ENCODE measurements around the gene GRK1. TPM values are rescaled to one million over a fixed set of nuclear protein-coding genes. Genes with fewer than 3 reads are reported as not detected.
A peak's percentile ranks its signal among the peaks of the same experiment; 100 is the strongest.

GRK1 gene
- total and polyA plus RNA-seq, 10 donors: not detected

DNA sequence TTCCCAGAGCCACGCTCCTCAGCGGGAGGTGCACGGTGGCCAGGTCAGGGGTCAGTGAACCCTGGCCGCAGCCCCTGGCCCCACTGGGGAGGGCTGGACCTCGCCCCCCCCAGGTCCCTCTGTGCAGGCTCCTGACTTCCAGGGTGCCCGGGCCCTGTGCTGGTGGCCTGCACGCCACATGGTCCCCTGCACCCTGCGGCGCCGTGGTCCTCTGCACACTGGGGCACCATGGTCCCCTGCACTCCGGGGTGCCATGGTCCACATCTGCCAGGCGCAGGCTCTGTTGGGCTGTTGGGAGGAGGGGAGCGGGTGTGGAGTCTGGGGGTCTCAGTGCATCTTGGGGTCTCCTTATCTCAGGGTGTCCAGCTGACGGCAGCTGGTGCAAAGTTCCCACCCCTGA lies 68.7 kb downstream of the GRK1 start:
- no peak overlapping the region for H3K27ac ChIP-seq
- no peaks in the 10 kb centered on the region for H3K36me3 ChIP-seq
- WGBS, 5 donors: 88 to 94% (median 90%) methylated on average over 3 to 14 of the region's 14 CpGs
- no peaks in the 10 kb centered on the region for H3K9me3 ChIP-seq
- peaks cover 0 to 12% (median 0%) of the 10 kb centered on the region in 6 donors for H3K4me1 ChIP-seq
- TF ChIP-seq, protein P1, sequence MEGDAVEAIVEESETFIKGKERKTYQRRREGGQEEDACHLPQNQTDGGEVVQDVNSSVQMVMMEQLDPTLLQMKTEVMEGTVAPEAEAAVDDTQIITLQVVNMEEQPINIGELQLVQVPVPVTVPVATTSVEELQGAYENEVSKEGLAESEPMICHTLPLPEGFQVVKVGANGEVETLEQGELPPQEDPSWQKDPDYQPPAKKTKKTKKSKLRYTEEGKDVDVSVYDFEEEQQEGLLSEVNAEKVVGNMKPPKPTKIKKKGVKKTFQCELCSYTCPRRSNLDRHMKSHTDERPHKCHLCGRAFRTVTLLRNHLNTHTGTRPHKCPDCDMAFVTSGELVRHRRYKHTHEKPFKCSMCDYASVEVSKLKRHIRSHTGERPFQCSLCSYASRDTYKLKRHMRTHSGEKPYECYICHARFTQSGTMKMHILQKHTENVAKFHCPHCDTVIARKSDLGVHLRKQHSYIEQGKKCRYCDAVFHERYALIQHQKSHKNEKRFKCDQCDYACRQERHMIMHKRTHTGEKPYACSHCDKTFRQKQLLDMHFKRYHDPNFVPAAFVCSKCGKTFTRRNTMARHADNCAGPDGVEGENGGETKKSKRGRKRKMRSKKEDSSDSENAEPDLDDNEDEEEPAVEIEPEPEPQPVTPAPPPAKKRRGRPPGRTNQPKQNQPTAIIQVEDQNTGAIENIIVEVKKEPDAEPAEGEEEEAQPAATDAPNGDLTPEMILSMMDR (IDR thresholded peaks at IDR 0.05 in 8 of 11, conservative IDR thresholded peaks at IDR 0.05 in 3 of 11): no peak
- TF ChIP-seq POLR2A (IDR thresholded peaks at IDR 0.05) (no peak), POLR2AphosphoS5 (IDR thresholded peaks at IDR 0.05) (no peak)
- intact Hi-C loops (cut with DNase I; ENCODE audit: low total_unique reads): no loop called here
- H3K4me3 ChIP-seq: no peak overlapping the region
- H3K27me3 ChIP-seq (replicated peaks in 1 of 7): peaks cover 0 to 48% (median 13%) of the 10 kb centered on the region in 7 donors
- peak; percentile 58 for DNase-seq

DNA sequence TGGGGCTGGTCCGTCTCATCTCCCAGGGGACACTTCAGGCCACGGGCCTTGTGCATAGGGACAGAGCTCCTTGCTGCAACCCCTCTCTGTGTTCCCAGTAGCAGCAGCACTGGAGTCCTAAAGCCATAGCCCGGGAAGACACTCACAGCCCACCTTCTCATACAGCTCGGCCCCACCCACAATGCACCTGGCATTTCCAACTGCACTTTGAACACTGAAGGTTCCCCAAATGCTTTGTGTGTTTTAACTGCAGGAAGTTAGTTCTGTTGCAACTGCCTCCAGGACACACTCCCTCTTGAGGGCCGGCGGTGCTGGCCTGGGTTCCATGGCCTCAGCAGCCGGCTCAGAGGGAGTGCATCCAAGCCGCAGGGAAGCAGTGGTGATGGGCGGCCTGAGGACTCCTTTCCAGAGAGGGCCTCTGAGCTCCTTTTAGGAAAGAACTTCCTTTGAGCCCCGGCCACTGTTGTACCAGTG lies 69.3 kb downstream of the GRK1 start:
- H3K27ac ChIP-seq: no peak overlapping the region
- H3K4me3 ChIP-seq: no peak overlapping the region
- TF ChIP-seq POLR2AphosphoS5 (IDR thresholded peaks at IDR 0.05): no peak
- no peak for TF ChIP-seq POLR2A (IDR thresholded peaks at IDR 0.05)
- TF ChIP-seq, protein P1 (IDR thresholded peaks at IDR 0.05 in 8 of 11, conservative IDR thresholded peaks at IDR 0.05 in 3 of 11): no peak
- intact Hi-C loops (cut with DNase I; ENCODE audit: low total_unique reads): no loop called here
- WGBS, 5 donors: 39 to 60% (median 50%) methylated on average over 2 to 10 of the region's 10 CpGs
- peaks cover 0 to 48% (median 13%) of the 10 kb centered on the region in 7 donors for H3K27me3 ChIP-seq (replicated peaks in 1 of 7)
- H3K36me3 ChIP-seq: no peaks in the 10 kb centered on the region
- peaks cover 0 to 15% (median 1%) of the 10 kb centered on the region in 6 donors for H3K4me1 ChIP-seq
- DNase-seq: peak; percentile 64
- H3K9me3 ChIP-seq: no peaks in the 10 kb centered on the region

DNA sequence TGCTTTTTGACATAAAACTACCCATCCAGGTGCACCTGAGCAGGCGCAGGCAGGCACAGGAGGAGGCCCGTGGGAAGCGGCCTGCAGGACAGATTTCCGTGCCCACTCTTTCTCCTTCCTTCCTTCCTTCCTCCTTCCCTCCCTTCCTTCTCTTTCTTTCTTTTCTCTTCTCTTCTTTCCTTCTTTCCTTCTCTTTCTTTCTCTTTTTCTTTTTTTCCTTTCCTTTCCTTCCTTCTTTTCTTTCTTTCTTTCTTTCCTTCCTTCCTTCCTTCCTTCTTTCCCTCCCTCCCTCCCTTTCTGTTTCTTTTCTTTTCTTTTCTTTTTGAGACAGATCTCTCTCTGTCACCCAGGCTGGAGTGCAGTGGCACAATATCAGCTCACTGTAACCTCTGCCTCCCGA lies 70.8 kb downstream of the GRK1 start:
- Histone ChIP-seq H3K4me1 (peaks cover 5 to 20% (median 14%) of the 10 kb centered on the region in 6 donors), H3K9me3 (no peaks in the 10 kb centered on the region), H3K4me3 (no peak overlapping the region), H3K27me3 (replicated peaks in 1 of 7) (peaks cover 0 to 61% (median 26%) of the 10 kb centered on the region in 7 donors), H3K36me3 (no peaks in the 10 kb centered on the region), H3K27ac (no peak overlapping the region)
- intact Hi-C loops (cut with DNase I; ENCODE audit: low total_unique reads): no loop called here
- DNase-seq: no peak
- no peak for TF ChIP-seq POLR2AphosphoS5 (IDR thresholded peaks at IDR 0.05)
- TF ChIP-seq, protein P1 (IDR thresholded peaks at IDR 0.05 in 8 of 11, conservative IDR thresholded peaks at IDR 0.05 in 3 of 11): no peak
- TF ChIP-seq POLR2A (IDR thresholded peaks at IDR 0.05): no peak
- 56 to 77% (median 58%) methylated on average over 5 of the region's 5 CpGs for WGBS, 5 donors

DNA sequence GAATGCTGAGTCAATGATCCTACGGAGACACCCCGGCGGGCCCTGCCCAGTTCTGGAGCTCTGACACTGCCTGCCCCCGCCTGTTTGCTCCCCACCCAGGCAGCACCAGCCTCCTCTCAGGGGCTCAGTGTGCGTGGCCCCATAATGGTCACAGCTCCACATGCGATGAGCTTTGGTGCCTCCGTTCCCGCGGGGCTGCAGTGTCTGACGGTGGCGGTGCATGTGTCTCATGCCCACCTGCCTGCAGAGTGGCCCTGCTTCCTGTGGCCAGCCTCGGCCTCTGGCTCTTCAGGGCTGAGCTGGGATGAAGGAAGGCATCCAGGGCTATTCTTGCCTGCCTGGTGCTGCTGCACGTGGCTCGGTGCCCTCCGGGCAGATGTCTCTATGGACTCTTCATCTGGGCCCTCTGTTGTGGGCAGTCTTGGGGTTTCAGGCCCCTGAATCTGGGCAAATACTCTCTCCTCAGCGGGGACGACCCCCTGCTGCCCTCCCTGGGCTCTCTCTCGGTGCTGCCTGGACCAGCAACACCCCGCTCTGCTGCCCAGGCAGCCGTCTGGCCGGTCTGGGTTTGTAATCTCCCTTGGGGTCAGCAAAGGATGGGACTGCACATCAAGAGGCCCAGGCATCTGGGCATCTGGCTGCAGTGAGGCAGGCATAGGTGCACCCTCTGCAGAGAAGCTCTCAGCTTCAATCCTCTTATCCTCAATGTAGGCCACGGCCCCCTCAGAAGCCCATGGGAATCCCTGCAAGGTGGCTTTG lies 72.7 kb downstream of the GRK1 start:
- peaks cover 5 to 22% (median 14%) of the 10 kb centered on the region in 6 donors for H3K4me1 ChIP-seq

More for the DNA sequence above, 72.7 kb downstream of the GRK1 start:
- H3K27ac ChIP-seq: no peak overlapping the region
- peak; percentile 53 for DNase-seq
- peaks cover 0 to 71% (median 27%) of the 10 kb centered on the region in 7 donors for H3K27me3 ChIP-seq (replicated peaks in 1 of 7)
- H3K4me3 ChIP-seq: no peak overlapping the region
- H3K36me3 ChIP-seq: no peaks in the 10 kb centered on the region
- H3K9me3 ChIP-seq: no peaks in the 10 kb centered on the region
- intact Hi-C loops (cut with DNase I; ENCODE audit: low total_unique reads): no loop called here
- 81 to 89% (median 84%) methylated on average over 16 to 22 of the region's 22 CpGs for WGBS, 5 donors
- TF ChIP-seq, protein P1 (IDR thresholded peaks at IDR 0.05 in 8 of 11, conservative IDR thresholded peaks at IDR 0.05 in 3 of 11): no peak
- no peak for TF ChIP-seq POLR2A (IDR thresholded peaks at IDR 0.05)
- no peak for TF ChIP-seq POLR2AphosphoS5 (IDR thresholded peaks at IDR 0.05)
